RWPE2 (cell line): Measurements from ENCODE around the gene ADAMTS3.

Experiments
- ATAC-seq: fragments of 200-7000 bp; cut with Tn5 transposase; 3 replicates; pipeline ENCODE4 v1.9.1; 2021; ENCODE audit warnings: low read depth
- DNase-seq: peaks from one replicate; pipeline ENCODE4 v3.0.0-alpha.2; 2020; ENCODE audit warnings: low spot score
- H3K27ac ChIP-seq: fragments of 450-650 bp; 2 replicates; pipeline ENCODE4 v1.5.1; 2017; ENCODE audit warnings: mild to moderate bottlenecking; ENCODE audit not compliant: poor library complexity, severe bottlenecking
- H3K27me3 ChIP-seq: fragments of 250-450 bp; sonication (Bioruptor Pico); 2 replicates; pipeline ENCODE4 v1.5.1; 2021; ENCODE audit warnings: mild to moderate bottlenecking, moderate library complexity; ENCODE audit not compliant: insufficient read depth, poor library complexity, severe bottlenecking
- H3K36me3 ChIP-seq: fragments of 250-450 bp; sonication (Bioruptor Pico); 2 replicates; pipeline ENCODE4 v1.5.1; 2020; ENCODE audit warnings: low read depth, mild to moderate bottlenecking, moderate library complexity
- H3K4me1 ChIP-seq: fragments of 250-450 bp; sonication (Bioruptor Pico); 2 replicates; pipeline ENCODE4 v1.5.1; 2021; ENCODE audit warnings: mild to moderate bottlenecking, moderate library complexity; ENCODE audit not compliant: insufficient read depth, poor library complexity, severe bottlenecking
- H3K4me3 ChIP-seq: fragments of 250-450 bp; sonication (Bioruptor Pico); 2 replicates; pipeline ENCODE4 v1.5.1; 2021; ENCODE audit warnings: mild to moderate bottlenecking, moderate library complexity; ENCODE audit not compliant: severe bottlenecking
- H3K9me3 ChIP-seq: fragments of 250-450 bp; sonication (Bioruptor Pico); 2 replicates; pipeline ENCODE4 v1.5.1; 2021; ENCODE audit warnings: mild to moderate bottlenecking, moderate library complexity; ENCODE audit not compliant: severe bottlenecking
- CTCF ChIP-seq: fragments of 450-650 bp; IDR thresholded peaks from one replicate; pipeline ENCODE4 v1.5.1; 2017; ENCODE audit warnings: mild to moderate bottlenecking, moderate library complexity; ENCODE audit not compliant: poor library complexity, severe bottlenecking

Gene ADAMTS3

GRCh38 chr4:72489267-72489666, 79.8 kb downstream of the ADAMTS3 start:
- ATAC-seq (peak; percentile 100), DNase-seq (no peak)
- peak overlapping the region; percentile 60 for H3K27ac ChIP-seq
- no peaks in the 10 kb centered on the region for H3K27me3 ChIP-seq
- no peaks in the 10 kb centered on the region for H3K36me3 ChIP-seq
- peaks cover 30% of the 10 kb centered on the region for H3K4me1 ChIP-seq
- no peak overlapping the region for H3K4me3 ChIP-seq
- H3K9me3 ChIP-seq, result peaks cover 3% of the 10 kb centered on the region
- no peak for TF ChIP-seq CTCF

DNA sequence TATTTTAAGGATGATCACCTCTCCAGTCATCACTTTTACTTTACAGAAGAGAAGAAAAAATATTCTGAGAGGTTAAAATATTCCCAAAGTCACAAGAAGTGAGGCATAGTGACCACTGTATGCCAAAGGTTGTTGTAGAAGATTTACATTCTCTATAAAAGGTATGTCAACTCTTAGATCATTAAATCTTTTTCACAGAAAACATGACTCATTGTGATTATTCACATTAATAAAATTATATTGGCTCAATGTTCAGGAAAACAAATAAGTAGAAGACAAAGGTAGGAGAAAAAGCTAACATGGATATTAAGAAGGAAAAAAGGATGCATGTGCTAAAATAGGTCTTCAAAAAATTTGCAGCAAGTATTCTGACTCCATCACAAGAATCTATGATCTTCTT, 82.0 kb downstream of the ADAMTS3 start:
- TF ChIP-seq CTCF, result no peak
- no peak overlapping the region for H3K4me3 ChIP-seq
- DNase-seq (no peak), ATAC-seq (no peak)
- no peaks in the 10 kb centered on the region for H3K27me3 ChIP-seq
- no peaks in the 10 kb centered on the region for H3K9me3 ChIP-seq
- H3K4me1 ChIP-seq, result peaks cover 30% of the 10 kb centered on the region
- no peak overlapping the region for H3K27ac ChIP-seq
- H3K36me3 ChIP-seq, result no peaks in the 10 kb centered on the region

DNA sequence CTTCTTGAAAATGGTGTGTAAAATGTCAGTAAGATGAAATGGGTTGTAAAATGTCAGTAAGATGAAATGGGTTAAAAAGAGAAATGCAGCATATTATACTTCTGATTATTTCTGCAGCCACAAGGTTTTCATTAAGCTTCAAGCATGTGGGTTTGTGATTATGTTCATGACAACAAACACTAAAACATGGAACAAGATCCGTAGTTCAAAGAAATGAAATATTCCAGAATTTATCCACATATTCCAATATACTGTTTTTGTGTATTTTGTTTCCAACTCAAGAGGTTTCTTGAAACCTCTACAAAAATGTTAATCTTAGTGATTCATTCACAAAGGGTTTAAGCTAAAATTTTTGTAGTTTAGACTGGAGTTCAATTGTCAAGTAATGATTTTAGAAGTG, 84.0 kb downstream of the ADAMTS3 start:
- H3K27ac ChIP-seq, result no peak overlapping the region
- ATAC-seq, result no peak
- H3K9me3 ChIP-seq, result no peaks in the 10 kb centered on the region
- H3K36me3 ChIP-seq, result no peaks in the 10 kb centered on the region; the same call in 1 of the 2 replicates
- H3K4me1 ChIP-seq, result peaks cover 28% of the 10 kb centered on the region
- no peak overlapping the region for H3K4me3 ChIP-seq
- no peak for DNase-seq
- no peak for TF ChIP-seq CTCF
- H3K27me3 ChIP-seq, result no peaks in the 10 kb centered on the region

DNA sequence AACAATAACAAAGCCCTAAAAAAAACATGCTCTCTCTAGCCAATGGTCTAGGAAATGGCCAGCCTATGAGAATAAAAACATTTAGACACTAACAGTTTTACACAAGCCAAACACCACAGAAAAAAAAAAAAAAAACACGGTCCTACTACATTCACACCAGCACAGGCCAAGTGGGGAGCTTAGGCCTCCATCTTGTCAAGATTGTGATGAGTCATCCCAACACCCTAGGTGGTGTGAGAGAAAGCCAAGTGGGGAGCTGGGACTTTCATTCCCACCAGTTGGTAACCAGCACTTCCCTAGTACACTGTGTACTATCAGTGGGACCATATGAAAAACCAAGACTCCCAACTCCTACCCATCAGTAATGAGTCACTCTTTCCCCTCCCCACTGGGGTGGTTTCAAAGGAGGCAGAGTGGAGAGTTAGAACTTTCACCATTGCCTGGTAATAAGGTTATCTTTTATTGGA, 95.6 kb downstream of the ADAMTS3 start:
- H3K36me3 ChIP-seq, result no peaks in the 10 kb centered on the region
- H3K27me3 ChIP-seq, result no peaks in the 10 kb centered on the region
- no peak for TF ChIP-seq CTCF
- no peaks in the 10 kb centered on the region for H3K9me3 ChIP-seq
- ATAC-seq (no peak), DNase-seq (no peak)
- no peak overlapping the region for H3K27ac ChIP-seq
- no peak overlapping the region for H3K4me3 ChIP-seq
- H3K4me1 ChIP-seq, result no peaks in the 10 kb centered on the region

- Histone ChIP-seq H3K36me3 (no peaks in the 10 kb centered on the region), H3K9me3 (no peaks in the 10 kb centered on the region), H3K4me1 (no peaks in the 10 kb centered on the region), H3K27me3 (no peaks in the 10 kb centered on the region), H3K27ac (no peak overlapping the region), H3K4me3 (no peak overlapping the region)
- no peak for TF ChIP-seq CTCF
- DNase-seq (no peak), ATAC-seq (no peak)
Measured at GRCh38 chr4:72471816-72472215, 97.2 kb downstream of the ADAMTS3 start.
